GM06990 (cell line): Measurements from ENCODE around the gene SLC8A2.

Source experiments
- DNase-seq: peaks from one replicate; pipeline ENCODE4 v3.0.0-alpha.2; 2011; ENCODE audit not compliant: insufficient read length; ENCODE audit errors: extremely low read depth
- H3K27me3 ChIP-seq: replicated peaks from 2 replicates; pipeline ENCODE4 v1.6.0; 2011; ENCODE audit warnings: low read length; ENCODE audit not compliant: control insufficient read depth, insufficient read depth
- H3K36me3 ChIP-seq: 2 replicates; pipeline ENCODE4 v1.5.1; 2011; ENCODE audit warnings: low read length; ENCODE audit not compliant: control insufficient read depth, insufficient read depth
- H3K4me3 ChIP-seq: replicated peaks from 2 replicates; pipeline ENCODE4 v1.5.1; 2011; ENCODE audit warnings: low read depth, mild to moderate bottlenecking, control low read depth, low read length
- TF ChIP-seq, protein P1 (sequence below): IDR thresholded peaks from 2 replicates; pipeline ENCODE4 v1.5.1; 2011; ENCODE audit warnings: low read length, control low read depth, mild to moderate bottlenecking, inconsistent platforms; ENCODE audit not compliant: insufficient read depth, poor library complexity, severe bottlenecking

SLC8A2 gene

DNA sequence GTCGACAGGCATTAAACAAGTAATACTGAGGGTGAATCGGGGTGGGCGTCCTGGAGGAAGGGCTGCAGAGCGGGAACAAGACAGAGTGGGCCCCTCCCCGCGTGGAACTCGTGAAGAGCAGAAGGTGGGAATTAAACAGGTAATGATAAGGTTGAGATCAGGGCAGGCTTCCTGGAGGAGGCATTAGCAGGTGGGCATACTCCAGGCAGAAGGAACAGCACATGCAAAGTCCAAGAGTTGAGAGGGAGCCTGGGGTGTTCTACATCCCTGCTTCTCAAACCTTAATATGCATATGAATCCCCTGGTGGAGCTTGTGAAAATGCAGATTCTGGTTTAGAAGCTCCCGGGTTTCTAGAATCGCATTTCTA lies 23.3 kb downstream of the SLC8A2 start:
- TF ChIP-seq, protein P1, sequence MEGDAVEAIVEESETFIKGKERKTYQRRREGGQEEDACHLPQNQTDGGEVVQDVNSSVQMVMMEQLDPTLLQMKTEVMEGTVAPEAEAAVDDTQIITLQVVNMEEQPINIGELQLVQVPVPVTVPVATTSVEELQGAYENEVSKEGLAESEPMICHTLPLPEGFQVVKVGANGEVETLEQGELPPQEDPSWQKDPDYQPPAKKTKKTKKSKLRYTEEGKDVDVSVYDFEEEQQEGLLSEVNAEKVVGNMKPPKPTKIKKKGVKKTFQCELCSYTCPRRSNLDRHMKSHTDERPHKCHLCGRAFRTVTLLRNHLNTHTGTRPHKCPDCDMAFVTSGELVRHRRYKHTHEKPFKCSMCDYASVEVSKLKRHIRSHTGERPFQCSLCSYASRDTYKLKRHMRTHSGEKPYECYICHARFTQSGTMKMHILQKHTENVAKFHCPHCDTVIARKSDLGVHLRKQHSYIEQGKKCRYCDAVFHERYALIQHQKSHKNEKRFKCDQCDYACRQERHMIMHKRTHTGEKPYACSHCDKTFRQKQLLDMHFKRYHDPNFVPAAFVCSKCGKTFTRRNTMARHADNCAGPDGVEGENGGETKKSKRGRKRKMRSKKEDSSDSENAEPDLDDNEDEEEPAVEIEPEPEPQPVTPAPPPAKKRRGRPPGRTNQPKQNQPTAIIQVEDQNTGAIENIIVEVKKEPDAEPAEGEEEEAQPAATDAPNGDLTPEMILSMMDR, result no peak
- Histone ChIP-seq H3K27me3 (peaks cover 3% of the 10 kb centered on the region), H3K4me3 (no peak overlapping the region), H3K36me3 (no peaks in the 10 kb centered on the region)
- DNase-seq, result no peak

DNA sequence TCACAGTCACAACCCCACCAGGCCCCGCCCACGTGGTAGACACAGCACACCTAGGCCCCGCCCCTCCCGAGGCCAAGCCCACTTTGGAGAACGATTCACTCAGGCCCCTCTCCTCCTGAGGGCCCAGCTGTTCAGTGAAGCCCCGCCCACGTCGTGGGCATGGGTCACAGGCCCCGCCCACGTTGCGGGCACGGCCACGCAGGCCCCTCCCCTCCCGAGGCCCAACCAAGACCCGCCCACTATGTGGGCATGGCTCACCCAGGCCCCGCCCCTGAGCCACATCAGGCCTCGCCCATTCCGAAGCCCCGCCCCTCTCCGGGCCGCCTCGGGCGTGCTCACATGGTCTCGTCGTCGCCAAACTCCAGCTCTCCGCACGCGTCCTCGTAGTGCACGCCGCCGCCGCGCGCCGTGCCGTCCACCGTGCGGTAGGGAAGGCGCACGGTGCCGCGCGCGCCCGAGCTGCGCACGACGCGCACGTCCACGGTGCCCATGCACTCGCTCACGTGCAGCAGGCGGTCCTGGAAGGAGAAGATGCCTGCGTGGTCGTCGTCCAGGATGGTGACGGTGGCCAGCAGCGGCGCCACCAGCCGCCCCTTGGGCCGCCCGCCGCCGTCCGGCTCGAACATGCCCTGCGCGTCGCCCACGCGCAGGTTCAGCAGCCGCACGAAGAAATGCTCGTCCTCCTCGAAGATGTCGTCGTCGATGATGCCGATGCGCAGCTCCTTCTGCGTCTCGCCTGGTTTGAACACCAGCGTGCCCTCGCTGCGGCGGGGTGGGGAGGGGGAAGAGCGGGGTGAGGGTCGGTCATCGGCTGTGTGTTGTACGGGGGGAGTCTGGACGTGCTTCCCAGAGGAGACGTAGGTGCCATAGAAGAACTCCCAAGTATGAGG lies 24.0 kb downstream of the SLC8A2 start:
- DNase-seq, result no peak
- H3K27me3 ChIP-seq, result peaks cover 3% of the 10 kb centered on the region
- no peak overlapping the region for H3K4me3 ChIP-seq
- TF ChIP-seq, protein P1, result no peak
- H3K36me3 ChIP-seq, result no peaks in the 10 kb centered on the region

DNA sequence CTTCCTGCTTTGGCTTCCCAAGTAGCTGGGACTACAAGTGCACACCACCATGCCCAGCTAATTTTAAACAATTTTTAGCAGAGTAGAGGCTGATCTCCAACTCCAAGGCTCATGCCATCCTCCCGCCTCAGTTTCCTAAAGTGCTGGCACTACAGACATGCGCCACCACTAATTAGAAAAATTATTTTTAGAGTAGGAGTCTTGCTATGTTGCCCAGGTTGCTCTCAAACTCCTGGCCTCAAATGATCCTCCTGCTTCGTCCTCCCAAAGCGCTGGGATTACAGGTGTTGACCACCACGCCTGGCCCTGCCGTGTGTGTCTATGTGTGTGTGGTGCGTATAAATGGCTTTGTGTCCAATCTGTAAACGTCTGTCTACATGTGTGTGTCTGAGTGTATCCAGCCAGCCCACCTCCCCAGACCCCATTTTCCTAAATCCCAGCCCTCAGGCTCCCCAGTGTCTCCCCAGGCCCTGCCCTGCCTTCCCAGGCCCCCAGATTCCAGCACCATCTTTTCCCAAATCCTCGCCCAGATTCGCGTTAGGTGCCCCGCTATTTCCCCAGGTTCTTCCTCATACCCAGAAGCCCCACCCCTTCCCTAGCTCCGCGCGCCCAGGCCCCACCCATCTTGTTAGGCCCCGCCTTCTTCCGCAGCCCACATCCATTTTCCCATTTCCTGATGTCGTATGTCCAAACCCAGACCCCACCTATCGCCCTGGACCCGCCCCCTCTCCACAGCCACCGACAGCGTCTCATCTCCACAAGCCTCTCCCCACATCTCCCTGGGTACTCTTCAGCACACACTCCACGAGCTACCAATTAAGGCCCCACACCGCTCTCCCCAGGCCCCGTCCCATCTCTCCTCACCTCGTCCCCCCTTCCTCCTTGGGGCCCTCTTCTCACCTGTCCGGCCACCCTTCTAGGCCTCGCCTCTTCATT lies 24.9 kb downstream of the SLC8A2 start:
- TF ChIP-seq, protein P1, result no peak
- DNase-seq, result no peak
- peaks cover 3% of the 10 kb centered on the region for H3K27me3 ChIP-seq
- no peak overlapping the region for H3K4me3 ChIP-seq
- H3K36me3 ChIP-seq, result no peaks in the 10 kb centered on the region

DNA sequence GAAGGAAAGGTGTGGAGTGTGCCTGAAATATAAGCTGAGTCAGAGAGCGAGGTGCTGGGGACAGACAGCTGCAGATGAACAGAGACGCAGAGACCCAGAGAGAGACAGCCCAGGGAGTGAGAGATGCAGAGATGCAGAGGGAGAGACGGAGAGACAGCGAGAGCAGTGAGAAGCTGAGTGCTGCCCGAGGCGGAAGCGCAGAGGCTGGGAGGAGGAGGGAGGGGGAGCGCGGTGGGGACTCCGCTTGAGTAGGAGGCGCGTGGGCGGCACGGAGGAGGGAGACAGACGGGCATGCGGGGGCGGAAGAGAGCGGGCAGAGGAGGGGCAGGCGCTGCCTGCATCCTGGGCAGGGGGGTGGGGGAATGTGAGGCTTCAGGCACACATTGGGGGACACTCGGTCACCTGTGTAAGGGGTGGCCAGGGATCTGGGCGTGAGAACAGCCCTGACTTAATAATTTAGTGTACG lies 25.7 kb downstream of the SLC8A2 start:
- peak; percentile 48 for DNase-seq
- Histone ChIP-seq H3K36me3 (no peaks in the 10 kb centered on the region), H3K4me3 (no peak overlapping the region), H3K27me3 (peaks cover 3% of the 10 kb centered on the region)
- TF ChIP-seq, protein P1, result no peak

DNA sequence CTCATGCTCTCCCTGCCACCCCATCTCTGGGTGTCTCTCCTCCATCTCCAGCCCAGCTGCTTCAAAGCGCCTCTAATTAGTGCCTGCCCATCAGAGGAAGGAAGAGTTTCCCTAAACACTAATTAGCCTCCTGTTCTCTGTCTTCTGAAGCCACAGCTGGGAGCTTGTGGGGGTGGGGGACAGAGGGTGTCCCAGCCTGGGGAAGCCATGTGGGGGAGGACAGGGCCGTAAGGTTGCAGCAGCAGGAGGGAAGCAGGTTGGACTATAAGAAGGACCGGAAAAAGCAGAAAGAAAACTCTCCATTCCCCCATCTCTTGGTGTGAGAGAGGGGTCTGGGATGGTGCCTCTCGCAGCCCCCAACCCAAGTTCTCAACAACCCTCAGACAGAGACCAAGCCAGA lies 26.2 kb downstream of the SLC8A2 start:
- no peak overlapping the region for H3K4me3 ChIP-seq

More for the DNA sequence above, 26.2 kb downstream of the SLC8A2 start:
- TF ChIP-seq, protein P1, result no peak
- DNase-seq, result no peak
- Histone ChIP-seq H3K27me3 (peaks cover 3% of the 10 kb centered on the region), H3K36me3 (no peaks in the 10 kb centered on the region)
